ENCODE measurements around the gene AGTRAP. TPM values are rescaled to one million over a fixed set of nuclear protein-coding genes. Genes with fewer than 3 reads are reported as not detected.

The AGTRAP gene
- total RNA-seq, 2 donors from 2014 or later = 12.6 to 13.4 TPM

DNA sequence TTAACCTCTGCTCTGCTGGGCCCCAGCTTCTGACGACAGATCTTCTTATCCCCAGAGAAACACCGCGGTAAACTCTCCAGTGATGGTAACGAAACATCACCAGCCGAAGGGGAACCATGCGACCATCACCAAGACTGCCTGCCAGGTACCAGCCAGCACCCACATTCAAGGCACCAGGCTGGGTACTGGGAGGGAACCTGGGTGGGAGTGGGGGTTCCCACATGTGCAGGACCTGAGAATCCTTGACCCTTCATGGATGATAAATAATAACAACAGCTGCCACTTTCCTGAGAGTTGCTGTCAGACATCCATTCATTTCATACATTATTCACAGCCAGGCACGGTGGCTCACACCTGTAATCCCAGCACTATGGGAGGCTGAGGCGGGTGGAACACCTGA, 23.7 kb upstream of the AGTRAP start:
- Mint-ChIP-seq H3K27me3 (ENCODE audit: low read depth) (no peaks in the 10 kb centered on the region), H3K4me3 (no peak overlapping the region)

DNA sequence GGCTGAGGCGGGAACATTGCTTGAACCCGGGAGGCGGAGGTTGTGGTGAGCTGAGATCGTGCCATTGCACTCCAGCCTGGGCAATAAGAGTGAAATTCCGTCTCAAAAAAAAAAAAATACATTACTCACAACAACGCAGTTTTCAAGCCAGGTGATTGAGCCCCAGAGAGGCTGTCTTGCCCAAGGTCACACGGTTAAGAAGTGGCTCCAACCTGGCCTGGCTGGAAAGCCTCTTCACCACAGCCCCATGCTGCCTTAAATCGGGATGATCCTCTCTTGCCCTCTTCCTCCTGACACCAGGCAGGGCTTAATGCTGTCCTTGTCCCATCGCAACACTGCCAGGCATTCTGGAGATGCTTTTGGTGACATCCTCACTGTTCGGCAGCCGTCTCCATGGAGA, 22.8 kb upstream of the AGTRAP start:
- H3K36me3 Mint-ChIP-seq (ENCODE audit: insufficient read depth in 2 of 2) = no peaks in the 10 kb centered on the region
- ATAC-seq (replicated peaks in 1 of 2) = no peak
- no peak overlapping the region for H3K4me3 Mint-ChIP-seq
- H3K27ac Mint-ChIP-seq = no peak overlapping the region
- H3K27me3 Mint-ChIP-seq (ENCODE audit: low read depth) = no peaks in the 10 kb centered on the region
- no peaks in the 10 kb centered on the region for H3K9me3 Mint-ChIP-seq
- no peaks in the 10 kb centered on the region for H3K4me1 Mint-ChIP-seq (ENCODE audit: low read depth)
- no peak for DNase-seq

More for the DNA sequence above, 23.7 kb upstream of the AGTRAP start:
- H3K4me1 Mint-ChIP-seq (ENCODE audit: low read depth) = no peaks in the 10 kb centered on the region
- ATAC-seq (replicated peaks in 1 of 2) = no peak
- DNase-seq = no peak
- H3K9me3 Mint-ChIP-seq = no peaks in the 10 kb centered on the region
- H3K27ac Mint-ChIP-seq = no peak overlapping the region
- H3K36me3 Mint-ChIP-seq (ENCODE audit: insufficient read depth in 2 of 2) = no peaks in the 10 kb centered on the region

DNA sequence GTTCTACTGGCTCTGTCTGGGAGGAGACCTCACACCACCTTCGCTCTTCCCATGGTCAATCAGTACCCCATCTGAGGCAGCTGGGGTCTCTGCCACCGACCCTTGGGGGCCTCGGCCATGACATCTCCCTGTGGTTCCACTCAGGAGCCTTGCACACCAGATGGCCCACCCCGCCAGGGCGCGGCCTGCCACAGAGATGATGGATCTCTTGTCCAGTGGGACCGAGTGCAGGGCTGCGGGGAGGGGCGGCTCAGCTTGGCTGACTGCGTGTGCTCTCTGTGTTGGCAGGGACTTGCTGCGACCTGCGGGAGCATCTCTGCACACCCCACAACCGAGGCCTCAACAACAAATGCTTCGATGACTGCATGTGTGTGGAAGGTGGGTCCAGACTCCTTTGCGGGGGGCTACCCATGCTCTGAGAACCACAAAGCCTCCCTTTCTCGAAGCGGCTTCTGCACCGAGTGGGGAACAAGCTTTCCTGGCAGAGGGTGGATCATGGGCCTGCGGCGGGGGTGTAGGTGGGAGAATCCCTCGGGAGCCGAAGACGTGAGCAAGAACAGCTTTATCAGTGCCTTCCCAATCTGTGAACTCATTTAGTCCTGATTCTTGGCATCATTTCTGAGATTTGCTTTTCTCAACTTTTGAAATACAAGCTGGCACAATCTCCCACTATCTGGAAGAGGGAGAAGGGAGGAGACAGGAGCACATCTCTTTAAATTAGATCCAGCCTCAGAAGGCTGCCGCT, 20.9 kb upstream of the AGTRAP start:
- H3K27ac Mint-ChIP-seq = no peak overlapping the region
- H3K4me1 Mint-ChIP-seq (ENCODE audit: low read depth) = peaks cover 12% of the 10 kb centered on the region
- no peaks in the 10 kb centered on the region for H3K9me3 Mint-ChIP-seq
- DNase-seq (no peak), ATAC-seq (replicated peaks in 1 of 2) (no peak)
- no peaks in the 10 kb centered on the region for H3K27me3 Mint-ChIP-seq (ENCODE audit: low read depth)
- no peak overlapping the region for H3K4me3 Mint-ChIP-seq
- no peaks in the 10 kb centered on the region for H3K36me3 Mint-ChIP-seq (ENCODE audit: insufficient read depth in 2 of 2)

DNA sequence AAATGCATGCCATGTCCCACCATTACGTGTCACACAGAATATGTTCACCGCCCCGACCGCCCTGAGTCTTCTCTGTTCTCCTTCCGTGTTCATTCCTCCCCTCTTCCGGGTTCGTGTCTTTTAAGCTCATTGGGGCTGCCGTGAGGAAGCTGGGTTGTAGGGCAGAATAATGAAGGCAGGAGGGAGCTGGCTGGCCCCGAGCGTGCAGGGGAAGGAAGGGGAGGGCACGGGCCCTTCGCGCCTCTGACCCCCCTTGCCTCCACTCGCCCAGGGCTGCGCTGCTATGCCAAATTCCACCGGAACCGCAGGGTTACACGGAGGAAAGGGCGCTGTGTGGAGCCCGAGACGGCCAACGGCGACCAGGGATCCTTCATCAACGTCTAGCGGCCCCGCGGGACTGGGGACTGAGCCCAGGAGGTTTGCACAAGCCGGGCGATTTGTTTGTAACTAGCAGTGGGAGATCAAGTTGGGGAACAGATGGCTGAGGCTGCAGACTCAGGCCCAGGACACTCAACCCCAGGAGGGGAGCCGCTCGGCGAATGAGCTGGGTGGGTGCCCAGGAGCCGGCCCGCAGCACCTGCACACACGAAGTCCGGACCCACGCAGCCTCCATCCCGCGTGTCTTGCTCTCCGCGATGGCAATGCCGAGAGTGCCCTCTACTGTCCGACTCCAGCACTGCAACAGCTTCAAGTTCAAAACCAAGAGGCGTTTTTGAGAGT, 16.5 kb upstream of the AGTRAP start:
- H3K27ac Mint-ChIP-seq = peak overlapping the region; percentile 64
- no peaks in the 10 kb centered on the region for H3K36me3 Mint-ChIP-seq (ENCODE audit: insufficient read depth in 2 of 2)
- no peaks in the 10 kb centered on the region for H3K27me3 Mint-ChIP-seq (ENCODE audit: low read depth)
- ATAC-seq (replicated peaks in 1 of 2) = peak; percentile 81 to 86
- peak; percentile 75 to 86 for DNase-seq
- peak overlapping the region; percentile 85 to 86 for H3K4me3 Mint-ChIP-seq
- H3K9me3 Mint-ChIP-seq = no peaks in the 10 kb centered on the region
- peaks cover 13% of the 10 kb centered on the region for H3K4me1 Mint-ChIP-seq (ENCODE audit: low read depth)

DNA sequence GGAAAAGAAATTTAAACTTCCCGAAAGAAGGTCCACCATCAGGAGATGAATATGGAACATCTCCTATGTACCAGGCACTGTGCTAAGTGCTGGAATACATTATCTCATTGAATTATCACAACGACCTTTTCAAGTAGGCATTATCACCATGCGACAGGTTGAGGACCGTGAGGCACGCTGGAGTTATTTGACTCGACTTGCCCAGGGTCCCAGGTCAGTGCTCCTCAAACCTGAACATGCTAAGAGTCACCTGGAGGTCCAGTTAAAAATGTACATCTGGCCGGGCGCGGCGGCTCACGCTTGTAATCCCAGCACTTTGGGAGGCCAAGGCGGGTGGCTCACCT, 15.9 kb upstream of the AGTRAP start:
- Mint-ChIP-seq H3K4me1 (ENCODE audit: low read depth) (peaks cover 13% of the 10 kb centered on the region), H3K27ac (peak overlapping the region; percentile 64), H3K4me3 (peak overlapping the region; percentile 85 to 86), H3K27me3 (ENCODE audit: low read depth) (no peaks in the 10 kb centered on the region), H3K9me3 (no peaks in the 10 kb centered on the region), H3K36me3 (ENCODE audit: insufficient read depth in 2 of 2) (no peaks in the 10 kb centered on the region)
- DNase-seq = no peak
- no peak for ATAC-seq (replicated peaks in 1 of 2)

DNA sequence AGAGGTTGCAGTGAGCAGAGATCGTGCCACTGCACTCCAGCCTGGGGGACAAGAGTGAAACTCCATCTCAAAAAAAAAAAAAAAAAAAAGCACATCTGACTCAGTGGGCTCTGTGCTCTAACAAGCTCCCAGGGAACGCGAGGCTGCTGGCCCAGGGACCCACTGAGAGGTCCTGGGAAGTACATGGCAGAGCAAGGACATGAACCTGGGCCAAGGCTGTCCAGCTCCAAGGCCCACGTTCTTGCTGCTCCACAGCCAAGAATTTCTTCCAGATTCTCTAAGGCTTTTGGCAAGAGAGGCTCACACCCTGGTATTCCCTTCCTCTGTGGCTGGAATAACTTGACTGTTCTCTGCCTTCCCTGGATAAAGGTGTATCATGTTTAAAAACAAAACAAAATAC, 15.4 kb upstream of the AGTRAP start:
- no peaks in the 10 kb centered on the region for H3K27me3 Mint-ChIP-seq (ENCODE audit: low read depth)
- DNase-seq = no peak
- peaks cover 13% of the 10 kb centered on the region for H3K4me1 Mint-ChIP-seq (ENCODE audit: low read depth)
- H3K27ac Mint-ChIP-seq = no peak overlapping the region
- H3K36me3 Mint-ChIP-seq (ENCODE audit: insufficient read depth in 2 of 2) = no peaks in the 10 kb centered on the region
- ATAC-seq (replicated peaks in 1 of 2) = no peak
- no peaks in the 10 kb centered on the region for H3K9me3 Mint-ChIP-seq
- H3K4me3 Mint-ChIP-seq = no peak overlapping the region

DNA sequence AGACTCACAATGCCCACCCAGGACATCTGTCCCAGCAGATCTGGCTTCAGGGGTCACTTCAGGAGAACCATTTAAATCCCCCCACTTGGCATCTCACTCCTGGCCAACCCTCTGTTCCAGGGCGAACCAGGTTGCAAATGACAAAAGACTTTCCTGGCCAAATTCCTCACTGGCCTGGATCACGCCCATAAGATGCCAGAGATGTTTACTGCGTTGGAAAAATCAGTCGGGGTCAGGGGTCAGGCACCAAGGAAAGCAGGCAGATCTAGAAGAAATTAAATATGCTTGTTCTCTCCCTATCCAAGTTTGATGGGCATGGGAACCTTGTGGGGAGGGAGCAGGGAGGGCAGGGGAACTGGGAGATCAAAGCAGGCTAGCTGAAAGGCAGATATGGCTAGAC, 14.6 kb upstream of the AGTRAP start:
- H3K27ac Mint-ChIP-seq = no peak overlapping the region
- no peaks in the 10 kb centered on the region for H3K9me3 Mint-ChIP-seq
- no peak for ATAC-seq (replicated peaks in 1 of 2)

DNA sequence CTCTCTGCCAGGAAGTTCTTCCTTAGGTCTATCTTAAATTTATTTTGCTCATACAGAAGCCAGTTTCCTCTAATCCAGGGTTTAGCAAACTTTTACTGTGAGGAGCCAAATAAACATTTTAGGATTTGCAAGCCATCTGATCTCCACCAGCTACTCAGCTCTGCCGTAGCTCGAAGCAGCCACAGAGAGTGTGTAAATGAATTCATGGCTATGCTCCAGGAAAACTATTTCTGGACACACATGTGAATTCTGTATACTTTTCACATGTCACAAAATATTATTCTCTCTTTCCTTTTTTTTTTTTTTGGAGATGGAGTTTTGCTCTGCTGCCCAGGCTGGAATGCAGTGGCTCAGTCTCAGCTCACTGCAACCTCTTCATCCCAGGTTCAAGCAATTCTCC, 13.4 kb upstream of the AGTRAP start:
- ATAC-seq (replicated peaks in 1 of 2) (no peak), DNase-seq (no peak)
- H3K27ac Mint-ChIP-seq = no peak overlapping the region
- no peaks in the 10 kb centered on the region for H3K27me3 Mint-ChIP-seq (ENCODE audit: low read depth)
- H3K4me3 Mint-ChIP-seq = no peak overlapping the region
- peaks cover 13% of the 10 kb centered on the region for H3K4me1 Mint-ChIP-seq (ENCODE audit: low read depth)
- H3K36me3 Mint-ChIP-seq (ENCODE audit: insufficient read depth in 2 of 2) = no peaks in the 10 kb centered on the region
- H3K9me3 Mint-ChIP-seq = no peaks in the 10 kb centered on the region

More for the DNA sequence above, 14.6 kb upstream of the AGTRAP start:
- Mint-ChIP-seq H3K4me3 (no peak overlapping the region), H3K4me1 (ENCODE audit: low read depth) (peaks cover 13% of the 10 kb centered on the region), H3K27me3 (ENCODE audit: low read depth) (no peaks in the 10 kb centered on the region), H3K36me3 (ENCODE audit: insufficient read depth in 2 of 2) (no peaks in the 10 kb centered on the region)
- DNase-seq = no peak

DNA sequence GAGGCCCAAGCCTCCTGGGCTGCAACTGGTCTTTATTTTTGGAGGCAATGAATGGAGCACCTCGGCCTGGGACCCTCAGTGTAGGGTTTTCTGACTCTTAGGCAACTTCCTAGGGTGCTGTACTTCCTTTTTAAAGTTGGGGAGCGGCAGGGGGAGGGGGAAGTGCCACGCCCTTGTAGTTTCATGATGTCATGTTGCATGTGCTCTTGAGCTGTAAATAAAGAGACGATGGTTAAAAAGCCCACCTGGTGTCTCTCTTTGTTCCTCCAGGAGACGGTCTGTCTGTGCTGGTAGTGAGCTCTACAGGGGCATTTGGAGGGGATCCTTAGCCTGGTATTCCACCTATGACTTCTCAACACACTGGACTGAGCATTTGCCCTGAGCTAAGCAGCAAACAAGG, 10.3 kb upstream of the AGTRAP start:
- H3K4me3 Mint-ChIP-seq = no peak overlapping the region
- no peak overlapping the region for H3K27ac Mint-ChIP-seq
- H3K9me3 Mint-ChIP-seq = no peaks in the 10 kb centered on the region
- ATAC-seq (replicated peaks in 1 of 2) (no peak), DNase-seq (no peak)
- no peaks in the 10 kb centered on the region for H3K36me3 Mint-ChIP-seq (ENCODE audit: insufficient read depth in 2 of 2)
- H3K4me1 Mint-ChIP-seq (ENCODE audit: low read depth) = peaks cover 15% of the 10 kb centered on the region
- H3K27me3 Mint-ChIP-seq (ENCODE audit: low read depth) = no peaks in the 10 kb centered on the region

DNA sequence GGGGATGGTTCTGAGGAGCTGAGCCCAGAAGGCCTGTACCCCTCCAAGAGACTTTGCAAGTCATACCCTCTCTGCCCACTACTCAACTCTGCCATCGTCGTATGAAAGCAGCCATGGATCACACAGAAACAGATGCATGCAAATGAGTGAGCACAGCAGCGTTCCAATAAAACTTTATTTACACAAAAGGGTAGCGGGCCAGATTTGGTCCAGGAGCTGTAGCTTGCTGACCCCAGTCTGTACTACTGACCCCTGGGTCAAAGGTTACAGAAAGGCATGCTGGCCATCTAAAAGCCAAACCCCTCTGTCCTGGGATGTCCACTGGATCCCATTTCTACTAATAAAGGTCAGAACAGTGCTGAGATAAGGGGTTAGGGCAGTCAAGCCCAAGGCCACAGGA, 8.8 kb upstream of the AGTRAP start:
- no peaks in the 10 kb centered on the region for H3K36me3 Mint-ChIP-seq (ENCODE audit: insufficient read depth in 2 of 2)
- DNase-seq (no peak), ATAC-seq (replicated peaks in 1 of 2) (no peak)
- H3K4me1 Mint-ChIP-seq (ENCODE audit: low read depth) = peaks cover 30% of the 10 kb centered on the region
- no peaks in the 10 kb centered on the region for H3K27me3 Mint-ChIP-seq (ENCODE audit: low read depth)
- H3K27ac Mint-ChIP-seq = no peak overlapping the region
- no peak overlapping the region for H3K4me3 Mint-ChIP-seq
- H3K9me3 Mint-ChIP-seq = no peaks in the 10 kb centered on the region

DNA sequence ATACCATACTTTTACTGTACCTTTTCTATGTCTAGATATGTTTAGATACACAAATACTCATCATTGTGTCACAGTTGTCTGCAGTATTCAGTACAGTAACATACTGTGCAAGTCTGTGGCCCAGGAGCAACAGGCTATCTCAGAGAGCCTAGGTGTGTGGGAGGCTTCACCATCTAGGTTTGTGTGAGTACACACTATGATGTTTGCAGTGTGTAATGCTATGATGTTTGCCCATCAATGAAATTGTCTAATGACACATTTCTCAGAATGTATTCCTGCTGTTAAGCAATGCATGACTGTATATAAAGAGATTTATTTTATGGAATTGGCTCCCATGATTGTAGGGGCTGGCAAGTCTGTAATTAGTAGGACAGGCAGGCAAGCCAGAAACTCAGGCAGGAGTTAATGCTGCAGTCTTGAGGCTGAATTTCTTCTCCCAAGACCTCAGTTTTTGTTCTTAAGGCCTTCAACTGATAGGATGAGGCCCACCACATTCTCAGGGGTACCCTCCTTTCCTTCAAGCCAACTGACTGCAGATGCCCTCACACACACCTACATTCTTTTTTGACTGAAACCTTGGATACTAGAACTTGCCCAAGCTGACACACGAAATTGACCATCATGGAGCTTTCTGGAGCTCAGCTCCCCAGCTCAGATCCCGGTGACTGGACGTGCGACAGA, 7.7 kb upstream of the AGTRAP start:
- Mint-ChIP-seq H3K4me1 (ENCODE audit: low read depth) (peaks cover 38% of the 10 kb centered on the region), H3K9me3 (no peaks in the 10 kb centered on the region), H3K36me3 (ENCODE audit: insufficient read depth in 2 of 2) (no peaks in the 10 kb centered on the region), H3K4me3 (no peak overlapping the region), H3K27ac (no peak overlapping the region), H3K27me3 (ENCODE audit: low read depth) (no peaks in the 10 kb centered on the region)
- DNase-seq (no peak), ATAC-seq (replicated peaks in 1 of 2) (no peak)

DNA sequence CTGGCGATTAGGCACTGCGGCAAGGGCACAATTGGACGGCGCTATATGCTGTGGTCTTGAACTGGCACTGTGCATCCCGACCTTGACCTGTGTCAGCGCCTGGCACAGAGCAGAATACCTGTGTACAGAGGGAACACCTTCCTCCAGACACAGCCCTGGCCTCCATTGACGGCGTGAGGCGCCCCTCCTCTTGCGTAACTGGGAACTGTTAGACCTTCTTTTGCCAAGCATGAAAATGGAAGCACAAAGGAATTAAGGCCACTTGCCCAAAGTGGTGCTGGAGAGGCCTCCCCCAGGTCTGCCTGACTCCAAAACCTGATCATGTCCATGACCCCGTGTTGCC, 6.8 kb upstream of the AGTRAP start:
- no peak for DNase-seq
- ATAC-seq (replicated peaks in 1 of 2) = no peak
- H3K4me1 Mint-ChIP-seq (ENCODE audit: low read depth) = peaks cover 38% of the 10 kb centered on the region
- no peak overlapping the region for H3K4me3 Mint-ChIP-seq
- no peaks in the 10 kb centered on the region for H3K9me3 Mint-ChIP-seq
- no peak overlapping the region for H3K27ac Mint-ChIP-seq
- no peaks in the 10 kb centered on the region for H3K27me3 Mint-ChIP-seq (ENCODE audit: low read depth)
- no peaks in the 10 kb centered on the region for H3K36me3 Mint-ChIP-seq (ENCODE audit: insufficient read depth in 2 of 2)

DNA sequence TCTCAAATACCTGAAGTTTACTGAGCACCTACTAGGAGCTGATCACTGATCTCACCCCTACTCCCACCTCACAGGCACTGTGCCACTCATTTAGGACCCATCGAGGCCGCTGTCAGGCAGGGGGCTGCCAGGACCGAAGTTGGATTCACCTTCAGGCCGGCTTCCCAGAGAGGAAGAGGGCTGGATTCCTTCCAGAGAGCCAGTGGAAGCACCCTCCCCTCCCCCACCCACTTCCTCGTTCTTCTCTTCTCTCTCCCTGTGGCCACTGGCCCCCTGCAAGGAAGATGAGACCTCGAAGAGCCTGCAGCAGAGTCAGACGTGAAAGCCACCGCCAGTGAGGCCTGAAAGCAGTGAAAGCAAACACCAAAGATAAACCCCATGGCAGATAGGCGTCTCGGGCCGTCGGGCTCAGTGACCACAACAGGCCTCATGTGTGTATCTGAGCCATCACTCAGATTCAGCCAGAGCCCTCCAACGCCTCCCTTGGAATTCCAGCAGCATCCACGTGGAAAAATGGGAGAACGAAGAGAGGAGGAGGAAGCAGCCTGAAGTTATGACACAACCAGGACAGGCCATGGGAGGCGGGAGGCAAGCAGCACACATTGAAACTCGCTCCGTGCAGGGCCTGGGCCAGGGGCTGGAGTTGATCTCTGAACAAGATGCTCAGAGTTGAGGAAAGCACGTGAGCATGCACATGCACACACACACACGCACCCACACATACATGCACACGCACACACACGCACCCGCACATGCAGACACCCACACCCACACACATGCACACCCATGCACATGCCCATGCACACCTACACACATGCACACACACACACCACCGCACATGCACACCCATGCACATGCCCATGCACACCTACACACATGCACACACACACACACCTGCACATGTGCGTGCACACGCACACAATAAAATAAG, 6.2 kb upstream of the AGTRAP start:
- Mint-ChIP-seq H3K4me1 (ENCODE audit: low read depth) (peaks cover 38% of the 10 kb centered on the region), H3K9me3 (no peaks in the 10 kb centered on the region), H3K27me3 (ENCODE audit: low read depth) (no peaks in the 10 kb centered on the region), H3K27ac (no peak overlapping the region), H3K36me3 (ENCODE audit: insufficient read depth in 2 of 2) (no peaks in the 10 kb centered on the region), H3K4me3 (peak overlapping the region; percentile 32 to 67)
- DNase-seq (no peak), ATAC-seq (replicated peaks in 1 of 2) (peak in 1 of 2 donors; percentile 50)
